ENCODE measurements around the gene PRUNE2. TPM values are rescaled to one million over a fixed set of nuclear protein-coding genes. Genes with fewer than 3 reads are reported as not detected.

The PRUNE2 gene
- total and polyA plus RNA-seq, 2 of the 13 experiments (the other 11 are each of a cell fraction or from before 2014, with no cell fraction given), result 0.02 TPM; not detected in 1

DNA sequence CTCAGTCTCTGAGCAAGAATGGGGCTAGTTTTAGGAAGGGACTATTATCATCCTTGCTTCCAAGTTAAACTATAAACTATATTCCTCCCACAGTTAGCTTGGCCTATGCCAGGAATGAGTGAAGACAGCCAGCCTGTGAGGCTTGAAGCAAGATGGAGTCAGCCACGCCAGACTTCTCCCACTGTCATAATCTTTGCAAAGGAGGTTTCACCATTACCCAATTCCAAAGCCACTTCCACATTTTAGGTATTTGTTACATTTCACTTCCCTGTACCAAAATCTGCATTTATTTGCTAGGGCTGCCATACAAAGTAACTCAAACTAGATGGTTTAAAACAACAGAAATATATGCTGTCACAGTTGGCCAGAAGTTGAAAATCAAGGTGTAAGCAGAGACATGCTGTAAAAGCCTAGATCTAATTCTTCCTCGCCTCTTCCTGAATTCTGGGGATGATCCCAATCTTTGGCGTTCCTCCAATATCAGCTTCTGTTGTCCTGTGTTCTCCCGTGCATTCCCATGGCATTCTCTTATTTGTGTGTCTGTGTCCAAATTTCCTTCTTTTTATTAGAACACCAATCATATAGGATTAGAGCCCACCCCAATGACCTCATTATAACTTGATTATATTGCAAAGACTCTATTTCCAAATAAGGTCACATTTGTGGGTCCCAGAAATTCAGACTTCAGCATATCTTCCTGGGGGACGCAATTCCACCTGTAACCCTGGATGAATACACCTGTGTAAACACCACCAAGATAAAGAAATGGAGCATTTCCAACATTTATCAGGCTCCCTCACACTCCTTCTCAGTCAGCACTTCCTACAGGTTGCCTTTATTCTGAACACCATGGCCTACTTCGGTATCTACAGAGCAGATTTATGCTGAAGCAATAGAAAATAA is 320.2 kb downstream of the PRUNE2 start:
- in situ Hi-C loops (cut with HindIII; ENCODE audit: extremely low pct_ligation_motif_present, low pct_unique_long_range_greater_than_20kb) (no loop called here), intact Hi-C loops (cut with micrococcal nuclease; ENCODE audit: unreplicated experiment) (no loop called here)
- no peak overlapping the region for H3K27ac ChIP-seq (ENCODE audit: extremely low read length, insufficient read depth, low read length)
- no peaks in the 10 kb centered on the region for H3K36me3 ChIP-seq (replicated peaks in 1 of 2; ENCODE audit: control insufficient read depth in 1 of 2, insufficient read depth in 2 of 2, low read length in 2 of 2)
- no TSS peak for BruUV-seq (replicated peaks)
- no peaks in the 10 kb centered on the region for H3K9me3 ChIP-seq (ENCODE audit: low read length)
- DNase-seq (ENCODE audit: low spot score) (no peak), FAIRE-seq (no peak), ATAC-seq (no peak)
- H3K9ac ChIP-seq (ENCODE audit: insufficient read depth, low read depth, low read length), result no peak overlapping the region
- ChIA-PET POLR2A (no interaction called here), CTCF (ENCODE audit: low intra/inter-chr PET ratio, low total read pairs) (no interaction called here)
- H2AFZ ChIP-seq (ENCODE audit: low read length), result no peak overlapping the region
- H3K79me2 ChIP-seq (ENCODE audit: insufficient read depth, low read length), result no peaks in the 10 kb centered on the region
- no peaks in the 10 kb centered on the region for H3K27me3 ChIP-seq (ENCODE audit: control insufficient read depth in 1 of 2, insufficient read depth in 2 of 2, low read length in 2 of 2)
- no peak overlapping the region for H3K4me2 ChIP-seq (ENCODE audit: low read depth, low read length)
- no peaks in the 10 kb centered on the region for H4K20me1 ChIP-seq (ENCODE audit: insufficient read depth, low read length)
- no peak overlapping the region for H3K4me3 ChIP-seq (replicated peaks in 1 of 3; ENCODE audit: insufficient read depth in 1 of 3, low read depth in 2 of 3, low read length in 3 of 3)
- WGBS (ENCODE audit: low lambda C conversion rate), result 35% methylated on average over 6 of the region's 6 CpGs
- TF ChIP-seq, protein P1, sequence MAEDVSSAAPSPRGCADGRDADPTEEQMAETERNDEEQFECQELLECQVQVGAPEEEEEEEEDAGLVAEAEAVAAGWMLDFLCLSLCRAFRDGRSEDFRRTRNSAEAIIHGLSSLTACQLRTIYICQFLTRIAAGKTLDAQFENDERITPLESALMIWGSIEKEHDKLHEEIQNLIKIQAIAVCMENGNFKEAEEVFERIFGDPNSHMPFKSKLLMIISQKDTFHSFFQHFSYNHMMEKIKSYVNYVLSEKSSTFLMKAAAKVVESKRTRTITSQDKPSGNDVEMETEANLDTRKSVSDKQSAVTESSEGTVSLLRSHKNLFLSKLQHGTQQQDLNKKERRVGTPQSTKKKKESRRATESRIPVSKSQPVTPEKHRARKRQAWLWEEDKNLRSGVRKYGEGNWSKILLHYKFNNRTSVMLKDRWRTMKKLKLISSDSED (CRISPR knock-in tag; IDR thresholded peaks at IDR 0.05), result no peak
- TF ChIP-seq ZNF34 (CRISPR knock-in tag; IDR thresholded peaks at IDR 0.05; ENCODE audit: borderline replicate concordance), result no peak
- TF ChIP-seq MEF2D (CRISPR knock-in tag; IDR thresholded peaks at IDR 0.05), result no peak
- TF ChIP-seq MYNN (CRISPR knock-in tag; IDR thresholded peaks at IDR 0.05; ENCODE audit: low read depth), result no peak
- TF ChIP-seq PAWR (CRISPR knock-in tag; IDR thresholded peaks at IDR 0.05; ENCODE audit: borderline replicate concordance), result no peak
- TF ChIP-seq KLF16 (CRISPR knock-in tag; IDR thresholded peaks at IDR 0.05), result no peak
- TF ChIP-seq NFATC3 (CRISPR knock-in tag; IDR thresholded peaks at IDR 0.05), result no peak
- TF ChIP-seq, protein P2, sequence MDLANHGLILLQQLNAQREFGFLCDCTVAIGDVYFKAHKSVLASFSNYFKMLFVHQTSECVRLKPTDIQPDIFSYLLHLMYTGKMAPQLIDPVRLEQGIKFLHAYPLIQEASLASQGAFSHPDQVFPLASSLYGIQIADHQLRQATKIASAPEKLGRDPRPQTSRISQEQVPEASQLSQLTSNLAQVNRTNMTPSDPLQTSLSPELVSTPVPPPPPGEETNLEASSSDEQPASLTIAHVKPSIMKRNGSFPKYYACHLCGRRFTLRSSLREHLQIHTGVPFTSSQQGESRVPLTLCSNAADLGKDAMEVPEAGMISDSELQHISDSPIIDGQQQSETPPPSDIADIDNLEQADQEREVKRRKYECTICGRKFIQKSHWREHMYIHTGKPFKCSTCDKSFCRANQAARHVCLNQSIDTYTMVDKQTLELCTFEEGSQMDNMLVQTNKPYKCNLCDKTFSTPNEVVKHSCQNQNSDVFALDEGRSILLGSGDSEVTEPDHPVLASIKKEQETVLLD (CRISPR knock-in tag; IDR thresholded peaks at IDR 0.05; ENCODE audit: low read depth), result no peak
- TF ChIP-seq, protein P3, sequence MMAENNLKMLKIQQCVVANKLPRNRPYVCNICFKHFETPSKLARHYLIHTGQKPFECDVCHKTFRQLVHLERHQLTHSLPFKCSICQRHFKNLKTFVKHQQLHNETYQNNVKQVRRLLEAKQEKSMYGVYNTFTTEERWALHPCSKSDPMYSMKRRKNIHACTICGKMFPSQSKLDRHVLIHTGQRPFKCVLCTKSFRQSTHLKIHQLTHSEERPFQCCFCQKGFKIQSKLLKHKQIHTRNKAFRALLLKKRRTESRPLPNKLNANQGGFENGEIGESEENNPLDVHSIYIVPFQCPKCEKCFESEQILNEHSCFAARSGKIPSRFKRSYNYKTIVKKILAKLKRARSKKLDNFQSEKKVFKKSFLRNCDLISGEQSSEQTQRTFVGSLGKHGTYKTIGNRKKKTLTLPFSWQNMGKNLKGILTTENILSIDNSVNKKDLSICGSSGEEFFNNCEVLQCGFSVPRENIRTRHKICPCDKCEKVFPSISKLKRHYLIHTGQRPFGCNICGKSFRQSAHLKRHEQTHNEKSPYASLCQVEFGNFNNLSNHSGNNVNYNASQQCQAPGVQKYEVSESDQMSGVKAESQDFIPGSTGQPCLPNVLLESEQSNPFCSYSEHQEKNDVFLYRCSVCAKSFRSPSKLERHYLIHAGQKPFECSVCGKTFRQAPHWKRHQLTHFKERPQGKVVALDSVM (CRISPR knock-in tag; IDR thresholded peaks at IDR 0.05), result no peak
- TF ChIP-seq, protein P4, sequence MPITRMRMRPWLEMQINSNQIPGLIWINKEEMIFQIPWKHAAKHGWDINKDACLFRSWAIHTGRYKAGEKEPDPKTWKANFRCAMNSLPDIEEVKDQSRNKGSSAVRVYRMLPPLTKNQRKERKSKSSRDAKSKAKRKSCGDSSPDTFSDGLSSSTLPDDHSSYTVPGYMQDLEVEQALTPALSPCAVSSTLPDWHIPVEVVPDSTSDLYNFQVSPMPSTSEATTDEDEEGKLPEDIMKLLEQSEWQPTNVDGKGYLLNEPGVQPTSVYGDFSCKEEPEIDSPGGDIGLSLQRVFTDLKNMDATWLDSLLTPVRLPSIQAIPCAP (CRISPR knock-in tag; IDR thresholded peaks at IDR 0.05; ENCODE audit: low read depth), result no peak
- TF ChIP-seq KDM4B (CRISPR knock-in tag; IDR thresholded peaks at IDR 0.05), result no peak
- TF ChIP-seq HES4 (CRISPR knock-in tag; IDR thresholded peaks at IDR 0.05; ENCODE audit: borderline replicate concordance), result no peak
- TF ChIP-seq PHF5A (CRISPR knock-in tag; IDR thresholded peaks at IDR 0.05; ENCODE audit: low read depth, unreplicated experiment), result no peak
- TF ChIP-seq, protein P5, sequence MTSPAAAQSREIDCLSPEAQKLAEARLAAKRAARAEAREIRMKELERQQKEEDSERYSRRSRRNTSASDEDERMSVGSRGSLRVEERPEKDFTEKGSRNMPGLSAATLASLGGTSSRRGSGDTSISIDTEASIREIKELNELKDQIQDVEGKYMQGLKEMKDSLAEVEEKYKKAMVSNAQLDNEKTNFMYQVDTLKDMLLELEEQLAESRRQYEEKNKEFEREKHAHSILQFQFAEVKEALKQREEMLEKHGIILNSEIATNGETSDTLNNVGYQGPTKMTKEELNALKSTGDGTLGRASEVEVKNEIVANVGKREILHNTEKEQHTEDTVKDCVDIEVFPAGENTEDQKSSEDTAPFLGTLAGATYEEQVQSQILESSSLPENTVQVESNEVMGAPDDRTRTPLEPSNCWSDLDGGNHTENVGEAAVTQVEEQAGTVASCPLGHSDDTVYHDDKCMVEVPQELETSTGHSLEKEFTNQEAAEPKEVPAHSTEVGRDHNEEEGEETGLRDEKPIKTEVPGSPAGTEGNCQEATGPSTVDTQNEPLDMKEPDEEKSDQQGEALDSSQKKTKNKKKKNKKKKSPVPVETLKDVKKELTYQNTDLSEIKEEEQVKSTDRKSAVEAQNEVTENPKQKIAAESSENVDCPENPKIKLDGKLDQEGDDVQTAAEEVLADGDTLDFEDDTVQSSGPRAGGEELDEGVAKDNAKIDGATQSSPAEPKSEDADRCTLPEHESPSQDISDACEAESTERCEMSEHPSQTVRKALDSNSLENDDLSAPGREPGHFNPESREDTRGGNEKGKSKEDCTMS (CRISPR knock-in tag; conservative IDR thresholded peaks at IDR 0.05), result no peak
- peaks cover 10% of the 10 kb centered on the region; the same call in 1 of the 2 replicates for H3K4me1 ChIP-seq (ENCODE audit: insufficient read depth, low read length)

Measured in HepG2 (cell line).